ENCODE measurements around the gene SAMD4A.

The SAMD4A gene

GRCh38 chr14:54813081-54813480, 246.2 kb downstream of the SAMD4A start:
- no peak for DNase-seq

- no peak for DNase-seq
Observed at GRCh38 chr14:54814076-54814475, 247.1 kb downstream of the SAMD4A start.

- DNase-seq: no peak
Observed at GRCh38 chr14:54815016-54815415, 248.1 kb downstream of the SAMD4A start.

- no peak for DNase-seq
Observed at GRCh38 chr14:54815515-54815914, 248.6 kb downstream of the SAMD4A start.

DNA sequence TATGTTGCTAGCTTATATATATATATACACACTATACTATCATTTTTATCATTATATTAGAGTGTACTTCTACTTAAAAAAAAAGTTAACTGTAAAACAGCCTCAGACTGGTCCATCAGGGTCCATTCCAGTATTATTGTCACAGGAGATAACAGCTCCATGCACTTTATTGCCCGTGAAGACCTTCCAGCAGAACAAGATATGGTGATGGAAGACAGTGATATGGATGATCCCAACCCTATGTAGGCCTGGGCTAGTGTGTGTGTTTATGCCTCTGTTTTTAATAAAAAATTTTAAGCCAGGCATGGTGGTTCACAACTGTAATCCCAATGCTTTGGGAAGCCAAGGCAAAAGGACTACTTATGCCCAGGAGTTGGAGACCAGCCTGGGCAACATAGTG, 249.5 kb downstream of the SAMD4A start:
- DNase-seq: no peak

GRCh38 chr14:54817506-54817905, 250.6 kb downstream of the SAMD4A start:
- DNase-seq: no peak

GRCh38 chr14:54818201-54819133, 251.5 kb downstream of the SAMD4A start:
- DNase-seq: peak; percentile 92

DNA sequence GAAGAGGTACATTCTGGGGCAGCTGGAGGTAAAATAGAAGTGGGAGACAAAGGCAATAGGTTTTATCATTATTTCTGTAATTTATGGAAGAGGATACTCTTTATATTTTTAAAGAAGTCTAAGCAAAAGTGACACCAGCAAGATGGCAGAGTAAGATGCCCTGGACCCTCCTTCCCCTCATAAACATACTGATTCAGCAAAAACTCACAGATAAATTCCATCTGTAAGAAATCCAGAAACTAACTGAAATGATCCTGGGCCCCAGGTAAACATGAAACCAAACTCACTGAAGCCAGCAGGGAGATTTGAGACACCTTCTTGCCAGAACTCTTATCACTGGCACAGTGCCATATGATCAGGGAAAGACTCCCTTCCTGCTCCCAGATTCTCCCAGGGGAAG, 255.8 kb downstream of the SAMD4A start:
- no peak for DNase-seq

DNA sequence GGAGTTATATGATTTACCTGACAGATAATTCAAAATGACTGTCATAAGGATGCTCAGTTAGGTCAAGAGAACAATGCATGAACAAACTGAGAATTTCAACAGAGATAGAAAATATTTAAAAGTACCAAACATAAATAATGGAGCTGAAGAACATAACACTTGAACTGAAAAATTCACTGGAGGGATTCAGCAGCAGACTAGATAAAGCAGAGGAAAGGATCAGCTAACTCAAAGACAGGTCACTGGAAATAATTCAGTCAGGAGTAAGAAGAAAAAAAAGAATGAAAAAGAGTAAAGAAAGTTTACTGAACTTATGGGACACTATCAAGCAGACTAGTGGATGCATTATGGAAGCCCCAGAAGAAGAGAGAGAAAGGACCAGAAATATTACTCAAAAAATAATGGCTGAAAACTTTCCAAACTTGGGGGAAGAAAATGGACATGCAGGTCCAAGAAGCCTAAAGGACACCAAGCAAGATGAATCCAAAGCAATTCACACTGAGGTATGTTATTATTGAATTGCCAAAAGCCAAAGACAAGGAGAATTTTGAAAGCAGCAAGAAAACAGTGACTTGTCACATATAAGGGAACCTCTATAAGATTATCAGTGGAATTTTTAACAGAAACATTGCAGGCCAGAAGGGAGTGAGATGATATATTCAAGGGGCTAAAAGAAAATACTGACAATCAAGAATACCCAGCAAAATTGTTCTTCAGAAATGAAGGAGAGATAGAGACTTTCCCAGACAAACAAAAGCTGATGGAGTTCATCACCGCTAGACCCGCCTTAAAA, 257.0 kb downstream of the SAMD4A start:
- no peak for DNase-seq

- DNase-seq: no peak
Observed at GRCh38 chr14:54828037-54828436, 261.1 kb downstream of the SAMD4A start.

DNA sequence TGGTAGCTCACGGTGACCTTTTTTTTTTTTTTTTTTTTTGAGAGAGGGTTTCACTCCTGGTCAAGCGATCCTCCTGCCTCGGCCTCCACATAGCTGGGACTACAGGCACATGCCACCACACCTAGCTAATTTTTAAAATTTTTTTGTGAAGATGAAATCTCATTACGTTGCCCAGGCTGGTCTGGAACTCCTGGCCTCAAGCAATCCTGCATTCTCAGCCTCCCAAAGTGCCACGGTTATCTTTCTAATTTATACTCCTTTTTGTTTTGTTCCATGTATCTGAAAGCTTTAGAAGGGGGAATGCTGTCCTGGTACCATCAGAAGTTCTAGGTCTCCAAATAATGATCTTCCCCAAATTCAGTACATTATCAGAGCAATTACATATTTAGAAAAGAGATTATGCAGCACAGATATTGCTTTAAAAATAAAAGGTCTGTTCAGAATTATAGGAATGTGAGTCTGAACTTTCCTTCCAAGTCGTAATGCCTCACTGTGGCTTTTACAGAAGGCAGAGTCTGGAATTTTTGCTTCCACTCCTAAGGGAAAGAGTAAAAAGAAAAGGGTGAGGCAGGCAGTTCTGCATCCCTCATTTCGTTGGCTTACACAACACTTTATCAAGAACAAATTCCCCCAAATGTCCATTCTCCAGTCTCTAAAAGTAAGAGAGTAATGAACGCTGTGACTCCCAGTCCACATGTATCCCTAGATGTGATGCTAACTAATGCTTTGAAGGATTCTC, 262.7 kb downstream of the SAMD4A start:
- no peak for DNase-seq

DNA sequence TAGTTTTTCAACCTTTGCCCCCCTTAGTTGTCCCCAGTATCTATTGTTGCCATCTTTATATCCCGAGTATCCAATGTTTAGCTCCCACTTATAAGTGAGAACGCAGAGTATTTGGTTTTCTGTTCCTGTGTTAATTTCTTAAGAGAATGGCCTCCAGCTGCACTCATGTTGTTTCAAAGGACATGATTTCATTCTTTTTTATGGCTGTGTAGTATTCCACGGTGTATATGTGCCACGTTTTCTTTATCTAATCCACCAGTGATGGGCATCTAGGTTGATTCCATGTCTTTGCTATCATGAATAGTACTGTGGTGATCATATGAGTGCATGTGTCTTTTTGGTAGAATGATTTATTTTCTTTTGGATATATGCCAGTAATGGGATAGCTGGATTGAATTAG, 263.7 kb downstream of the SAMD4A start:
- DNase-seq: no peak

- no peak for DNase-seq
Observed at GRCh38 chr14:54834081-54834480, 267.2 kb downstream of the SAMD4A start.

GRCh38 chr14:54834727-54835126, 267.8 kb downstream of the SAMD4A start:
- DNase-seq: no peak

DNA sequence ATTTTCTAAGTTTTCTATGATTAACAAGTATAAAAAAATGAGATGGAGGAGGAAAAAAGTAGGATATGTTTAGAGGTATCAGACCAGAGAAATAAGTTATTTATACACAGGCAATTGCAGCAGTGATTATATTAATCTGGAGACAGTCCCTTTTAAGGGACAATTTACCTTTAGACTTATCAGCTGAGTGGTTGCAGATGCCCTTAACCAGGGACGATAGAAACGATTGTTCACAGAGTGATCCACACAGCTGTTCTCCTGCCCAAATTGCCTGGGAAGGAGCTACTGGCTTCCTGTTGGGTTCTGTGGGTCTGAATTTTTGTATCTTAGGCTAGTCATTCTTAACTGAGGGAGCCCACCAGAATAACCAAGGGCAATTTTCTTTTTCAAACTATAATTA, 269.3 kb downstream of the SAMD4A start:
- no peak for DNase-seq

DNA sequence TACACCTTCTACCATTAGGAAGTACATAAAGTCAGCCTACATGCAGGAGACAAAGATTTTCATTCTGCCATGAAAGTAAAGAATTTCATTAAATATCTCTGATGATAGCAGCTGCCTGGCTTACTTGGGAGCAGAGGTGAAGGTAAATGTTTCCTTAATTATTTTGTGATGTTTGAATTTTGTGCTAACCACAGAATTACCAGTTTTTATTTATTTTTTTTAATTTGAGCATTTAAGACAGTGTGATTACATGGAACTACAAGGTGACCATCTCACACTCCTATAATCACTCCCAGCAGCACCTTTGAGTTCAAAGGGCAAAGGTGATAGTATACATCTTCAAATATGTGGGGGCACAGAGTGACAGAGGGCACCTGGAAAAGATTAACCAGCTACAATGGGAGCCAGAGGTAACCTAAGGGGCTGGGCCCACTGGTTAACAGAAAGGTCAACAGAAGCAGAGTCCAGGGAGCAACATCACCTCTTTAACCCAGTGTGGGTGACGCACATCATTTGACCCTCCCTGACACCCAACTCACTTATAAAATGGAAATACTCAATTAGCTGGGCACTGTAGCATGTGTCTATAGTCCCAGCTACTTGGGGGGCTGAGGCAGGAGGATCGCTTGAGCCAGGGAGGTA, 270.7 kb downstream of the SAMD4A start:
- DNase-seq: no peak

DNA sequence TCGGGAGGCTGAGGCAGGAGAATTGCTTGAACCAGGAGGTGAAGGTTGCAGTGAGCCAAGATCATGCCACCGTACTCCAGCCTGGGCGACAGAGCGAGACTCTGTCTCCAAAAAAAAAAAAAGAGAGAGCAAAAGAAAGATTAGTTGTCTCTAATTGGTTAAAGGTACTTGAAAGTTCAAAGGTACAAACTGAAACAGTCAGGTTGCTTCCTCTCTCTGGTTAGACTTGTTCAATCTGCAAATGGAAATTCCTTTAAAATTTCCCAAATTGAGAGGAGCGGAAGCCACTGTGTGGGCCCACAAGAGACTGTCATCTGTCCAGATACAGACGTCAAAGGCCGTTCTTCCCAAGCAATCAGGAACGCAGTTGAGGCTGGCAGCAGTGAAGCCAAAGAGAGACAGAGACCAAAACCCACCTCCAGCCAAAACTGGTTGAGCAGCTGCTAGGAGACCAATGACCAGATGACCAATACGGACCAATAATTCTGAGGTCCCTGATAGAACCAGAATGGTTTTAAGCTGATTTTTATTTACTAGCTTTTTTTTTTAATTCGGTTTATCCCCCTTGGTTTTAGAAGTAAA, 272.1 kb downstream of the SAMD4A start:
- DNase-seq: no peak

- no peak for DNase-seq
Observed at GRCh38 chr14:54839701-54840119, 272.8 kb downstream of the SAMD4A start.

DNA sequence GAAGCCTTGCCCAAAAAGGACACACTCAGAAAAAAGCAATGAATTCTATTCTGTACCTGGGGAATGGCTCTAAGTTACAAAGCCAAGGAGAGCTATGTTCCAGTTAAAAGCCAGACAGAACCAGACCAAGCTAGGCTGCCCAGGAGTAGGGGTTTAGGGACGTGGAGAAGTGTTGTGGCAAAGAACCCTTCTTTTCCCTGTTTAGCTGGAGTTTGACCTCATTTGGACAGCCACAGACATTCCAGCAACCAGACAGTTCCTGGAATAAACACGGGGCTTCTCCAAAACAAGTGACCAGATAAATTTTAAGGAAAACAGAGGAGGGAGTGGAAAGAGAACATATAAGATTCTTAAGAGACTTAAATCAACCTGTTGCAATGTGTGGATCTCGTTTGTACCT, 273.4 kb downstream of the SAMD4A start:
- DNase-seq: no peak

- no peak for DNase-seq
Observed at GRCh38 chr14:54840798-54841197, 273.9 kb downstream of the SAMD4A start.
